LoVo (cell line): ENCODE data around the gene VRK3.
"Not testable (repeated sequence)": the region's sequence is repeated elsewhere in the genome, so short reads cannot be mapped to it uniquely, and the experiment has no call there.

Experiments
- DNase-seq: peaks from one replicate; pipeline ENCODE4 v3.0.0-alpha.2; 2016; ENCODE audit warnings: low spot score

VRK3 gene

GRCh38 chr19:49954933-49955332 lies 70.2 kb downstream of the VRK3 start:
- no peak for DNase-seq

GRCh38 chr19:49954092-49954829 lies 70.9 kb downstream of the VRK3 start:
- no peak for DNase-seq

- DNase-seq = no peak
Observed at GRCh38 chr19:49953416-49953815, 71.8 kb downstream of the VRK3 start.

GRCh38 chr19:49952906-49953305 lies 72.3 kb downstream of the VRK3 start:
- DNase-seq = no peak

- DNase-seq = no peak
Observed at GRCh38 chr19:49952479-49952836, 72.7 kb downstream of the VRK3 start.

GRCh38 chr19:49951806-49952478 lies 73.2 kb downstream of the VRK3 start:
- DNase-seq = no peak

- DNase-seq = no peak
Observed at GRCh38 chr19:49950956-49951526, 74.1 kb downstream of the VRK3 start.

GRCh38 chr19:49950590-49950948 lies 74.6 kb downstream of the VRK3 start:
- DNase-seq = no peak

GRCh38 chr19:49949742-49950589 lies 75.2 kb downstream of the VRK3 start:
- no peak for DNase-seq

- DNase-seq = no peak
Observed at GRCh38 chr19:49946415-49946814, 78.8 kb downstream of the VRK3 start.

- DNase-seq = not testable (repeated sequence)
Observed at GRCh38 chr19:49944567-49944966, 80.6 kb downstream of the VRK3 start.

GRCh38 chr19:49940482-49940791 lies 84.7 kb downstream of the VRK3 start:
- no peak for DNase-seq

GRCh38 chr19:49939721-49940481 lies 85.3 kb downstream of the VRK3 start:
- no peak for DNase-seq

- DNase-seq = no peak
Observed at GRCh38 chr19:49938662-49939061, 86.5 kb downstream of the VRK3 start.

GRCh38 chr19:49937750-49938381 lies 87.3 kb downstream of the VRK3 start:
- peak; percentile 83 for DNase-seq

- no peak for DNase-seq
Observed at GRCh38 chr19:49936549-49936948, 88.6 kb downstream of the VRK3 start.

GRCh38 chr19:49933643-49934042 lies 91.5 kb downstream of the VRK3 start:
- no peak for DNase-seq

- no peak for DNase-seq
Observed at GRCh38 chr19:49932731-49933131, 92.4 kb downstream of the VRK3 start.

GRCh38 chr19:49932041-49932451 lies 93.1 kb downstream of the VRK3 start:
- DNase-seq = no peak

GRCh38 chr19:49931293-49932040 lies 93.7 kb downstream of the VRK3 start:
- DNase-seq = no peak

- DNase-seq = no peak
Observed at GRCh38 chr19:49930483-49931011, 94.6 kb downstream of the VRK3 start.
